HL-60/S4 treated with phorbol 12-myristate 13-acetate at 8.2 ng/mL for 4 days and 3 days (cell line): ENCODE data around the gene CDKN3.
"Not testable (repeated sequence)": the region's sequence is repeated elsewhere in the genome, so short reads cannot be mapped to it uniquely, and the experiment has no call there.

Source experiments
- in situ Hi-C: fragments of 300-500 bp; cut with MboI; formaldehyde crosslinking; loops from 2 replicates; pipeline ENCODE4 v1.15.0; 2022; ENCODE audit warnings: low sequenced_read_pairs

CDKN3 gene

DNA sequence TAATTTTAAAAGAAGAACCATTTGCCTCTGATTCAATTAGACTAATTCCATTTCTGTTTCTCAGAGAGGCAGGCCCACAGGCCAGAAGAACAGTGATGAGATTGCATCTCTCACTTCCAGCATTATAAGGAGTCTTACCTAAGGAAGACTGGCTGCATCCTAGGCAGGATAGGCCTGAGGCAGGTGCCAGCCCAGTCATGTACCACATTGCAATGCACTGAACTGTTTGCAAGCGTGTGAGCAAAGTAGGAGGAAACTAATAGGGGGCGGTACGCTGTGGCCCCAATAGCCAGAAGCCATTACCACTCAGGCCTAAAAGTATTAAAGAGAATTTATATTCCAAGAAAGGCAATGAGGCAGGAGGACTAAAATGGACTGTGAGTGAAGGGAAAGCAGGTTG is 56.4 kb downstream of the CDKN3 start:
- in situ Hi-C loops = no loop called here

DNA sequence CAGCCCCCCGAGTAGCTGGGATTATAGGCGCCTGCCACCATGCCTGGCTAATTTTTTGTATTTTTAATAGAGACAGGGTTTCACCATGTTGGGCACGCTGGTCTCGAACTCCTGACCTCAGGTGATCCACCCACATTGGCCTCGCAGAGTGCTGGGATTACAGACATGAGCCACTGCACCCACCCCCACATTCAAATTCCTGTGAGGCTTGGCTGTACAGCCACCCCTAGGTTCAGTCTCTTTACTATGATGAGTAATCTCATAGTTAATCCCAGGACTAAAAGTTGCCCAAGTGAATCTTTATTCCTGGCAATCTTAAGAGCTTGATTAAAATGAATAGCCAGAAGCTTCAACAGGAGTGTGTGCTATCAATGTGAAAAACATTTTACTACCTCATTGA is 57.2 kb downstream of the CDKN3 start:
- in situ Hi-C loops = not testable (repeated sequence)

- in situ Hi-C loops = no loop called here
Observed at GRCh38 chr14:54455363-54455762, 58.6 kb downstream of the CDKN3 start.

- in situ Hi-C loops = not testable (repeated sequence)
Observed at GRCh38 chr14:54456820-54457608, 60.2 kb downstream of the CDKN3 start.

- in situ Hi-C loops = no loop called here
Observed at GRCh38 chr14:54457609-54457996, 60.8 kb downstream of the CDKN3 start.

- in situ Hi-C loops = not testable (repeated sequence)
Observed at GRCh38 chr14:54458536-54458935, 61.7 kb downstream of the CDKN3 start.

- in situ Hi-C loops = no loop called here
Observed at GRCh38 chr14:54459106-54459505, 62.3 kb downstream of the CDKN3 start.

GRCh38 chr14:54462048-54462447 is 65.2 kb downstream of the CDKN3 start:
- in situ Hi-C loops = no loop called here

GRCh38 chr14:54465654-54466053 is 68.8 kb downstream of the CDKN3 start:
- in situ Hi-C loops = no loop called here

DNA sequence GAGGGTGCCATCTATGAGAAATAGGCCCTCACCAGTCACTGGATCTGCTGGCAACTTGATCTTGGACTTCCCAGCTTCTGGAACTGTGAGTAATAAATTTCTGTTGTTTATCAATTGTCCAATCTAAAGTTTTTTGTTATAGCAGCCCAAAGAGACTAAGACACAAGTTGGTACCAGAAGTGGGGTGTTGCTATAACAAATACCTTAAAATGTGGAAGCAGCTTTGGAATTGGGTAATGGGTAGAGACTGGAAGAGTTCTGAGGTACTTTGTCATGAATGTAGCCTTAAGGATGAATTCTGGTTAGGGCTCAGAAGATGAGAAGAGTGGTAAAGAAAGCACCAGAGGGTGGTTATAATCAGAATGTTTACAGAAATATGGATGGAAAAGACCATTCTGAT is 70.5 kb downstream of the CDKN3 start:
- in situ Hi-C loops = no loop called here
